Measurements from ENCODE around the gene ZFPL1.

ZFPL1 gene

DNA sequence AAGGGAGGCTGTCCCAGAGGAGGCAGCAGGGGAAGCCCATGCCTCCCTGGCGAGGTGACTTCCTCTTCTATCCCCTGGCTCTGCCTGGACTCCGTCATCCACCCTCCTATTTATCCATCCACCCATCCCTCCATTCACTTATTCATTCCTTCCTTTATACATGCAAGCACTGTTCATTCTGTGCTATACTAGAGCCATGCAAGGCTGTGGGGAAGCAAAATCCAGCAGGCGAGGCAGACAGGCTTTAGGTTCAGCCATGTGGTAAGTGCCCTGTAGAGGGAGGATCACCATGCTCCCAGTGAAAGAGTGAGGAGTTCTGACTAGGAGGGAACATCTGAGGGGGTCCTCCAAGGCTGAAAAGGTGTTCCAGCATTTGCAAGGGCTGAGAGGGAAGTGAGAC lies 24.5 kb upstream of the ZFPL1 start:
- no peak overlapping the region for H3K4me3 ChIP-seq (replicated peaks in 1 of 2; ENCODE audit: low read depth in 2 of 2, low read length in 2 of 2)
- TF ChIP-seq, protein P1, sequence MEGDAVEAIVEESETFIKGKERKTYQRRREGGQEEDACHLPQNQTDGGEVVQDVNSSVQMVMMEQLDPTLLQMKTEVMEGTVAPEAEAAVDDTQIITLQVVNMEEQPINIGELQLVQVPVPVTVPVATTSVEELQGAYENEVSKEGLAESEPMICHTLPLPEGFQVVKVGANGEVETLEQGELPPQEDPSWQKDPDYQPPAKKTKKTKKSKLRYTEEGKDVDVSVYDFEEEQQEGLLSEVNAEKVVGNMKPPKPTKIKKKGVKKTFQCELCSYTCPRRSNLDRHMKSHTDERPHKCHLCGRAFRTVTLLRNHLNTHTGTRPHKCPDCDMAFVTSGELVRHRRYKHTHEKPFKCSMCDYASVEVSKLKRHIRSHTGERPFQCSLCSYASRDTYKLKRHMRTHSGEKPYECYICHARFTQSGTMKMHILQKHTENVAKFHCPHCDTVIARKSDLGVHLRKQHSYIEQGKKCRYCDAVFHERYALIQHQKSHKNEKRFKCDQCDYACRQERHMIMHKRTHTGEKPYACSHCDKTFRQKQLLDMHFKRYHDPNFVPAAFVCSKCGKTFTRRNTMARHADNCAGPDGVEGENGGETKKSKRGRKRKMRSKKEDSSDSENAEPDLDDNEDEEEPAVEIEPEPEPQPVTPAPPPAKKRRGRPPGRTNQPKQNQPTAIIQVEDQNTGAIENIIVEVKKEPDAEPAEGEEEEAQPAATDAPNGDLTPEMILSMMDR (IDR thresholded peaks at IDR 0.05; ENCODE audit: low read depth, low read length), result no peak
- no peak for DNase-seq (ENCODE audit: low read depth in 2 of 2)

DNA sequence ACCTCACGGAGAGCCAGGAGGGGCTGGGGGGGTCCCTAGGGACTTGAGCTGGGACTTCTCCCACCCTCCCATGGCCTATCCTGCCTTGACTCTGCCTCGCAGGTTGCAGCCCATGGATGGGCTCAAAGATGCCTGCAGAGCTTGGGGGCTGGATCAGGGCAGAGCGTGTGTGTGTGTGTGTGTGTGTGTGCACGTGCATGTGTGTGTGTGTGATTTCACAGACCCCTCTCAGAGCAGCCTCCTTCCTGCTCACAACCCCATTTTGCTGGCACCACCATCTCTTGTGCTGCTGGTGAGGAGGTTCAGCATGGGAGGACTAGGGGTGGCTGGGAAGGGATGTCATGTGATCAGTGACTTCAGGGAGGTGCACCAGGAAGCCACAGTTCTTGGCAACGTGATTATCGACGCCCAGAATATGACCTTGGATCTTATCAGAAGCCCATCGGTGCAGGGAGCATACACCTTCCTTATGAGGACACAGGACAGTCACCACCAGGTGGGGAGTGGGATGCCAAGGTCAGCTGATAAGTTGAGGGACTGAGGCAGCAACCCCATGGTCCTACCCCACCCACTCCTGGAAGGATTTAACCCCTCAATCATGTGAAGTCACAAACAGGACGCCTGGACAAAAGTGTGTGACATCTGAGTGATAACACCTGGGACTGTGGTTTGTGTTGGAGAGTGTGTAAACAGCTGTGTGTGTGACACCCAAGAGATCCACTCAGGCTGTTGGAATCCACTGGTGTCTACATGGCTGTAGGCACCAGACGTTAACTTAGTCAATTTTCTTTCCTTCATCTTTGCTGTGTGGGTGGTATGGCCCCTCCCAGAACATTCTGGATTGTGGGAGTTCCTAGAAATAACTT lies 23.8 kb upstream of the ZFPL1 start:
- peak in 1 of 2 donors; percentile 41 for DNase-seq (ENCODE audit: low read depth in 2 of 2)
- TF ChIP-seq, protein P1 (IDR thresholded peaks at IDR 0.05; ENCODE audit: low read depth, low read length), result no peak
- H3K4me3 ChIP-seq (replicated peaks in 1 of 2; ENCODE audit: low read depth in 2 of 2, low read length in 2 of 2), result no peak overlapping the region

- peak; percentile 26 to 45 for DNase-seq (ENCODE audit: low read depth in 2 of 2)
- TF ChIP-seq, protein P1 (IDR thresholded peaks at IDR 0.05; ENCODE audit: low read depth, low read length), result peak; percentile 34
Measured at GRCh38 chr11:65060913-65061408, 23.1 kb upstream of the ZFPL1 start.

DNA sequence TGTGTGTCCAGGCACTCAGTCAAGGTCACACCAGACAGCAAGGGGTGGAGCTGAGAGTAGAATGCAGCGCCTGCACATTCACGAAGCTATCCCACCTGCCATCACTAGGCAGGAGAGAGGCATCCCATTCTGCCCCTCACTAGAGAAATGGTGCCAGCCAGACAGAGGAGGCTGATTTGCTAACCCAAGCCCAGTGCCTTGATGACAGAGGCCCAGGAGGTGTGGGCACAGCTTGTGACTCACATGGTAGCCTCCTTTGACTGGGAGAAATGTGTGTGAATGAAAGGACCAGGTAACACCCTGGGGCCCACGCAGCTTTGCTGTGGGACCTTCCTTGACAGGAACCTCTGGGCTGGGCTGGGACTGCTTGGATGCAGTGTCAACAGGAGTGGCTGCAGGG lies 20.5 kb upstream of the ZFPL1 start:
- no peak overlapping the region for H3K4me3 ChIP-seq (replicated peaks in 1 of 2; ENCODE audit: low read depth in 2 of 2, low read length in 2 of 2)
- TF ChIP-seq, protein P1 (IDR thresholded peaks at IDR 0.05; ENCODE audit: low read depth, low read length), result no peak
- DNase-seq (ENCODE audit: low read depth in 2 of 2), result no peak

More at GRCh38 chr11:65060913-65061408, 23.1 kb upstream of the ZFPL1 start:
- H3K4me3 ChIP-seq (replicated peaks in 1 of 2; ENCODE audit: low read depth in 2 of 2, low read length in 2 of 2), result no peak overlapping the region

GRCh38 chr11:65064847-65065240 lies 19.2 kb upstream of the ZFPL1 start:
- DNase-seq (ENCODE audit: low read depth in 2 of 2), result no peak
- no peak overlapping the region for H3K4me3 ChIP-seq (replicated peaks in 1 of 2; ENCODE audit: low read depth in 2 of 2, low read length in 2 of 2)
- TF ChIP-seq, protein P1 (IDR thresholded peaks at IDR 0.05; ENCODE audit: low read depth, low read length), result no peak

GRCh38 chr11:65065851-65066250 lies 18.2 kb upstream of the ZFPL1 start:
- no peak overlapping the region for H3K4me3 ChIP-seq (replicated peaks in 1 of 2; ENCODE audit: low read depth in 2 of 2, low read length in 2 of 2)
- DNase-seq (ENCODE audit: low read depth in 2 of 2), result no peak
- TF ChIP-seq, protein P1 (IDR thresholded peaks at IDR 0.05; ENCODE audit: low read depth, low read length), result no peak
